Esophagus muscularis mucosa (tissue), 4 donors: ENCODE data around the gene MRPS25. TPM values are rescaled to one million over a fixed set of nuclear protein-coding genes. Genes with fewer than 3 reads are reported as not detected.

Source experiments
- DNase-seq: peaks from one replicate; pipeline ENCODE4 v3.0.0-alpha.2; 2017; ENCODE audit errors: extremely low spot score
- H3K27ac ChIP-seq, 4 donors: fragments of 200-600 bp; sonication (generic); replicated peaks in 1 of 4; 1 replicate in 3 of 4; 2 replicates in 1 of 4; pipeline ENCODE4 v1.5.1; 2016 to 2019; ENCODE audit warnings: mild to moderate bottlenecking in 1 of 4
- H3K27me3 ChIP-seq, 4 donors: fragments of 200-600 bp; sonication (generic); one replicate each; pipeline versions ENCODE4 v1.5.1 to v1.6.0; 2016 to 2019
- H3K36me3 ChIP-seq, 4 donors: fragments of 200-600 bp; sonication (generic); one replicate each; pipeline ENCODE4 v1.5.1; 2016 to 2019
- H3K4me1 ChIP-seq, 4 donors: fragments of 200-600 bp; sonication (generic); one replicate each; pipeline ENCODE4 v1.5.1; 2016 to 2019
- H3K4me3 ChIP-seq, 4 donors: fragments of 200-600 bp; sonication (generic); 1 replicate in 2 of 4; 2 replicates in 2 of 4; pipeline ENCODE4 v1.5.1; 2016 to 2019; ENCODE audit warnings: mild to moderate bottlenecking in 4 of 4, moderate library complexity in 1 of 4
- H3K9me3 ChIP-seq, 4 donors: fragments of 200-600 bp; sonication (generic); 1 replicate in 3 of 4; 2 replicates in 1 of 4; pipeline ENCODE4 v1.5.1; 2016 to 2019
- EP300 ChIP-seq: sonication (generic); formaldehyde crosslinking; IDR thresholded peaks from one replicate; pipeline ENCODE4 v1.6.1; 2017; ENCODE audit warnings: antibody characterized with exemption
- POLR2A ChIP-seq: fragments of 450-650 bp; IDR thresholded peaks from one replicate; pipeline ENCODE4 v1.6.1; 2017; ENCODE audit warnings: antibody characterized with exemption, moderate library complexity, mild to moderate bottlenecking, low read depth
- POLR2AphosphoS5 ChIP-seq, 2 donors: sonication (generic); formaldehyde crosslinking; IDR thresholded peaks; one replicate each; pipeline ENCODE4 v1.6.1; 2017; ENCODE audit warnings: antibody characterized with exemption in 2 of 2
- WGBS: methylation state at CpG from one replicate; pipeline ENCODE4 v1.1.5; 2018; 5-methylcytosine and 5-hydroxymethylcytosine counted together
- intact Hi-C: fragments of 100-400 bp; cut with DNase I; formaldehyde crosslinking; loops from one replicate; pipeline ENCODE4 v1.15.1; 2023
- total RNA-seq, 4 donors: library from RNA; depleted of rRNA; stranded (reverse); fragments of >200 nt; gene quantifications; one replicate each; pipeline versions ENCODE4 v1.1.0 to v1.2.1, GENCODE V29; 2016
- TF ChIP-seq, protein P1 (sequence below), 3 experiments: fragments of 200-600 bp in 2 of 3; fragments of 450-650 bp in 1 of 3; sonication (generic) in 2 of 3; IDR thresholded peaks; one replicate each; pipeline ENCODE4 v1.5.1; 2017 to 2019; ENCODE audit warnings: antibody characterized with exemption in 3 of 3, mild to moderate bottlenecking in 2 of 3, moderate library complexity in 1 of 3

MRPS25 gene
- total RNA-seq, 4 donors from 2014 or later: 17.6 to 32.3 (median 23.6) TPM

DNA sequence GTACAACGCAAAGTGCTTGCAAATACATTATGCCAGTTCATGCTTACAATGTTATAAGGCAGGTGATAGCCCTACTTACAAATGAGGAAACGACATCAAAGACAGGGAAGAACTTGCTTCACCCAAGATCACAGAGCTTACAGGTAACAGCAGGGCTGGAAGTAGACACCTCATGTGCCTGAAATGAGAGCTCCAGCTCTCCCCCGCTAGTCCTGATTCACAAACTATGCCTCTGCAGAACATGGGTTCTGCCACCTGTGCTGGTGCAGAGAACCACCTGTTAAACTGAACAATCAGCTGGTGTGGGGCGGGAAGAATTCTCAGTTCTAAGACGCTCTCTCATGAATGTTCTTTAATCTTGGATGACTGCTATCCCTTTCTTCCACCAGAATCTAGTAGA is 26.5 kb upstream of the MRPS25 start:
- intact Hi-C loops: loop anchor here (10.0 kb wide), 1 partner anchor 437 kb away; the partner anchor contains the start of gene CCDC174
- WGBS: 84% methylated on average over 5 of the region's 5 CpGs
- Histone ChIP-seq H3K36me3 (peaks cover 41 to 94% (median 82%) of the 10 kb centered on the region in 4 donors), H3K4me1 (no peaks in the 10 kb centered on the region), H3K4me3 (no peak overlapping the region), H3K27ac (no peak overlapping the region), H3K27me3 (no peaks in the 10 kb centered on the region), H3K9me3 (no peaks in the 10 kb centered on the region)
- DNase-seq: no peak
- no peak for TF ChIP-seq POLR2A
- TF ChIP-seq POLR2AphosphoS5 (IDR thresholded peaks at IDR 0.05): no peak
- TF ChIP-seq EP300: no peak
- TF ChIP-seq, protein P1, sequence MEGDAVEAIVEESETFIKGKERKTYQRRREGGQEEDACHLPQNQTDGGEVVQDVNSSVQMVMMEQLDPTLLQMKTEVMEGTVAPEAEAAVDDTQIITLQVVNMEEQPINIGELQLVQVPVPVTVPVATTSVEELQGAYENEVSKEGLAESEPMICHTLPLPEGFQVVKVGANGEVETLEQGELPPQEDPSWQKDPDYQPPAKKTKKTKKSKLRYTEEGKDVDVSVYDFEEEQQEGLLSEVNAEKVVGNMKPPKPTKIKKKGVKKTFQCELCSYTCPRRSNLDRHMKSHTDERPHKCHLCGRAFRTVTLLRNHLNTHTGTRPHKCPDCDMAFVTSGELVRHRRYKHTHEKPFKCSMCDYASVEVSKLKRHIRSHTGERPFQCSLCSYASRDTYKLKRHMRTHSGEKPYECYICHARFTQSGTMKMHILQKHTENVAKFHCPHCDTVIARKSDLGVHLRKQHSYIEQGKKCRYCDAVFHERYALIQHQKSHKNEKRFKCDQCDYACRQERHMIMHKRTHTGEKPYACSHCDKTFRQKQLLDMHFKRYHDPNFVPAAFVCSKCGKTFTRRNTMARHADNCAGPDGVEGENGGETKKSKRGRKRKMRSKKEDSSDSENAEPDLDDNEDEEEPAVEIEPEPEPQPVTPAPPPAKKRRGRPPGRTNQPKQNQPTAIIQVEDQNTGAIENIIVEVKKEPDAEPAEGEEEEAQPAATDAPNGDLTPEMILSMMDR (IDR thresholded peaks at IDR 0.05): no peak

- WGBS: 100% methylated on average over 1 of the region's 1 CpG
- Histone ChIP-seq H3K27me3 (no peaks in the 10 kb centered on the region), H3K9me3 (no peaks in the 10 kb centered on the region), H3K4me3 (no peak overlapping the region), H3K4me1 (no peaks in the 10 kb centered on the region), H3K27ac (no peak overlapping the region), H3K36me3 (peaks cover 39 to 96% (median 84%) of the 10 kb centered on the region in 4 donors)
- intact Hi-C loops: no loop called here
- no peak for DNase-seq
- TF ChIP-seq POLR2AphosphoS5 (IDR thresholded peaks at IDR 0.05): no peak
- TF ChIP-seq EP300: no peak
- TF ChIP-seq POLR2A: no peak
- TF ChIP-seq, protein P1 (IDR thresholded peaks at IDR 0.05): no peak
Measured at GRCh38 chr3:15089201-15089600, 24.1 kb upstream of the MRPS25 start.

GRCh38 chr3:15086699-15087098 is 21.6 kb upstream of the MRPS25 start:
- Histone ChIP-seq H3K27ac (no peak overlapping the region), H3K9me3 (no peaks in the 10 kb centered on the region), H3K36me3 (peaks cover 49 to 96% (median 91%) of the 10 kb centered on the region in 4 donors), H3K4me1 (no peaks in the 10 kb centered on the region), H3K27me3 (no peaks in the 10 kb centered on the region), H3K4me3 (no peak overlapping the region)
- intact Hi-C loops: no loop called here
- no peak for DNase-seq
- TF ChIP-seq POLR2A (no peak), EP300 (no peak), POLR2AphosphoS5 (IDR thresholded peaks at IDR 0.05) (no peak)
- TF ChIP-seq, protein P1 (IDR thresholded peaks at IDR 0.05): no peak
- WGBS: 95% methylated on average over 2 of the region's 2 CpGs

- peaks cover 53 to 96% (median 91%) of the 10 kb centered on the region in 4 donors for H3K36me3 ChIP-seq
- WGBS: 94% methylated on average over 2 of the region's 2 CpGs
- H3K27ac ChIP-seq: no peak overlapping the region
- no peaks in the 10 kb centered on the region for H3K9me3 ChIP-seq
- DNase-seq: no peak
- intact Hi-C loops: no loop called here
- no peaks in the 10 kb centered on the region for H3K4me1 ChIP-seq
- TF ChIP-seq EP300 (no peak), POLR2AphosphoS5 (IDR thresholded peaks at IDR 0.05) (no peak), POLR2A (no peak)
- TF ChIP-seq, protein P1 (IDR thresholded peaks at IDR 0.05): no peak
- no peaks in the 10 kb centered on the region for H3K27me3 ChIP-seq
- no peak overlapping the region for H3K4me3 ChIP-seq
Measured at GRCh38 chr3:15086263-15086662, 21.1 kb upstream of the MRPS25 start.

- H3K9me3 ChIP-seq: no peaks in the 10 kb centered on the region
- TF ChIP-seq, protein P1 (IDR thresholded peaks at IDR 0.05): no peak
- no peak for TF ChIP-seq POLR2AphosphoS5 (IDR thresholded peaks at IDR 0.05)
- H3K4me1 ChIP-seq: no peaks in the 10 kb centered on the region
- peaks cover 66 to 99% (median 96%) of the 10 kb centered on the region in 4 donors for H3K36me3 ChIP-seq
- H3K27me3 ChIP-seq: no peaks in the 10 kb centered on the region
- H3K4me3 ChIP-seq: no peak overlapping the region
- intact Hi-C loops: no loop called here
- 100% methylated on average over 1 of the region's 1 CpG for WGBS
- DNase-seq: no peak
- H3K27ac ChIP-seq: no peak overlapping the region
Measured at GRCh38 chr3:15083252-15083651, 18.1 kb upstream of the MRPS25 start.
